Measurements from ENCODE around the gene ASTN2.

GRCh38 chr9:117454711-117455110 lies 39.9 kb upstream of the ASTN2 start:
- TF ChIP-seq, protein P1, sequence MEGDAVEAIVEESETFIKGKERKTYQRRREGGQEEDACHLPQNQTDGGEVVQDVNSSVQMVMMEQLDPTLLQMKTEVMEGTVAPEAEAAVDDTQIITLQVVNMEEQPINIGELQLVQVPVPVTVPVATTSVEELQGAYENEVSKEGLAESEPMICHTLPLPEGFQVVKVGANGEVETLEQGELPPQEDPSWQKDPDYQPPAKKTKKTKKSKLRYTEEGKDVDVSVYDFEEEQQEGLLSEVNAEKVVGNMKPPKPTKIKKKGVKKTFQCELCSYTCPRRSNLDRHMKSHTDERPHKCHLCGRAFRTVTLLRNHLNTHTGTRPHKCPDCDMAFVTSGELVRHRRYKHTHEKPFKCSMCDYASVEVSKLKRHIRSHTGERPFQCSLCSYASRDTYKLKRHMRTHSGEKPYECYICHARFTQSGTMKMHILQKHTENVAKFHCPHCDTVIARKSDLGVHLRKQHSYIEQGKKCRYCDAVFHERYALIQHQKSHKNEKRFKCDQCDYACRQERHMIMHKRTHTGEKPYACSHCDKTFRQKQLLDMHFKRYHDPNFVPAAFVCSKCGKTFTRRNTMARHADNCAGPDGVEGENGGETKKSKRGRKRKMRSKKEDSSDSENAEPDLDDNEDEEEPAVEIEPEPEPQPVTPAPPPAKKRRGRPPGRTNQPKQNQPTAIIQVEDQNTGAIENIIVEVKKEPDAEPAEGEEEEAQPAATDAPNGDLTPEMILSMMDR (IDR thresholded peaks at IDR 0.05), result no peak
- TF ChIP-seq POLR2A (IDR thresholded peaks at IDR 0.05) (no peak), POLR2AphosphoS5 (IDR thresholded peaks at IDR 0.05) (no peak)

Measured in prostate gland (tissue), 2 donors.